Spinal cord (tissue), 10 donors: Measurements from ENCODE around the gene PSG2. TPM values are rescaled to one million over a fixed set of nuclear protein-coding genes. Genes with fewer than 3 reads are reported as not detected.
"Not testable (repeated sequence)": the region's sequence is repeated elsewhere in the genome, so short reads cannot be mapped to it uniquely, and the experiment has no call there.

ENCODE experiments used
- DNase-seq, 6 donors: peaks; one replicate each; pipeline versions ENCODE4 v3.0.0 to v3.0.0-alpha.2; 2013 to 2015; ENCODE audit warnings: low spot score in 6 of 6, low read depth in 4 of 6
- H3K27ac ChIP-seq: one replicate; pipeline ENCODE4 v1.5.1; 2013; ENCODE audit warnings: low read depth, low read length, control low read depth
- H3K27me3 ChIP-seq: one replicate; pipeline ENCODE4 v1.6.1; 2013; ENCODE audit warnings: low read length; ENCODE audit not compliant: control insufficient read depth, insufficient read depth
- H3K36me3 ChIP-seq: one replicate; pipeline ENCODE4 v1.6.1; 2013; ENCODE audit warnings: low read length; ENCODE audit not compliant: control insufficient read depth, insufficient read depth
- H3K4me1 ChIP-seq: one replicate; pipeline ENCODE4 v1.6.1; 2013; ENCODE audit warnings: low read length; ENCODE audit not compliant: control insufficient read depth, insufficient read depth
- H3K4me3 ChIP-seq: one replicate; pipeline ENCODE4 v1.5.1; 2013; ENCODE audit warnings: low read depth, low read length, control low read depth
- H3K9me3 ChIP-seq: one replicate; pipeline ENCODE4 v1.6.1; 2013; ENCODE audit warnings: low read length; ENCODE audit not compliant: control insufficient read depth, insufficient read depth
- WGBS: methylation state at CpG from one replicate; pipeline ENCODE4 v1.1.5; 2013; ENCODE audit warnings: missing lambda C conversion rate; ENCODE audit not compliant: insufficient coverage; 5-methylcytosine and 5-hydroxymethylcytosine counted together
- polyA plus RNA-seq, 2 donors: library from polyadenylated mRNA; unstranded; fragments of 120-200 nt; gene quantifications; one replicate each; pipeline ENCODE4 v1.2.1, GENCODE V29; 2013; ENCODE audit not compliant: insufficient read length in 2 of 2
- total RNA-seq, 2 donors: library from RNA; depleted of rRNA in 1 of 2; stranded (reverse); fragments of 120-200 nt in 1 of 2; fragments of >200 nt in 1 of 2; gene quantifications; one replicate each; pipeline versions ENCODE4 v1.2.3 to v1.2.4, GENCODE V29; 2013 to 2014
- donor health status: healthy.

The PSG2 gene
- total and polyA plus RNA-seq, 4 donors = 0.23 to 0.71 (median 0.44) TPM; not detected in 1

DNA sequence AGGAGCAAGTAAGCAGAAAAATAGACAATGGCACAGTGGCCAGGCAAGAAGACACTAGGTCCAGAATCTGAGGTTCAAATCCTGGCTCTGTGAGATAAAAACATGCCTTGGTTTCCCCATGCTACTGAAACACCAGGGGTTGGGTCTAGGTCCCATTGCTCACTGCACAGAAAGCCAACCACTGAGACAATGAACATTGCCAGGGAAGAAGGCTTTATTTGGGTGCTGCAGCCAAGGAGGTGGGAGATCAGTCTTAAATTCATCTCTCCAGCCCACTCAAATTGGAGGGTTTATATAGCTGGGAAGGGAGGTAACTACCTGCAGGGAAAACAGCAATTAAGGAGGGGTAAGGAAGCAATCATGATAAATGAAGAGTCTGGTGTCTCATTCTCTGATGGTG, 32.6 kb upstream of the PSG2 start:
- not testable (repeated sequence) for H3K27ac ChIP-seq, H3K4me3 ChIP-seq, DNase-seq

DNA sequence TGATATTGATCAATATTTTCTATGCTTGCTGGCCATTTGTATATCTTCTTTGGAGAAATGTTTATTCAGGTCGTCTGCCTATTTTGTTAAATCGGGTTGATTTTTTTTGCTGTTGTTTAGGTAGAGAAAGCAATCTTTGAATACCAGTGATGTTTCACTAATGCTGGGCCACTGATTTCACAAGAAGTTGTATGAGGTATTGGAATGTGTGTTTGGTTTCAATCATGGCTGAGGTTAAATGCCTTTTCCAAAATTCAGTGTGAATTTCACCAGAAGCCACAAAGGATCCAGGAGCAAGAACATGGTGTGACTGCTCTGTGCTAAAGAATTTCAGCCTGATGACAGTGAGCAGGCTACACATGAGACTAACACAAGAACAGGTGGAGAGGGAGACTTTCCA, 32.1 kb upstream of the PSG2 start:
- H3K4me3 ChIP-seq, H3K36me3 ChIP-seq, DNase-seq, H3K9me3 ChIP-seq, H3K4me1 ChIP-seq, H3K27ac ChIP-seq, H3K27me3 ChIP-seq: not testable (repeated sequence)
- WGBS = no CpG with 5 or more reads among the region's 2 CpGs

More for the DNA sequence above, 32.6 kb upstream of the PSG2 start:
- not testable (repeated sequence) for H3K9me3 ChIP-seq, H3K36me3 ChIP-seq, H3K27me3 ChIP-seq, H3K4me1 ChIP-seq

DNA sequence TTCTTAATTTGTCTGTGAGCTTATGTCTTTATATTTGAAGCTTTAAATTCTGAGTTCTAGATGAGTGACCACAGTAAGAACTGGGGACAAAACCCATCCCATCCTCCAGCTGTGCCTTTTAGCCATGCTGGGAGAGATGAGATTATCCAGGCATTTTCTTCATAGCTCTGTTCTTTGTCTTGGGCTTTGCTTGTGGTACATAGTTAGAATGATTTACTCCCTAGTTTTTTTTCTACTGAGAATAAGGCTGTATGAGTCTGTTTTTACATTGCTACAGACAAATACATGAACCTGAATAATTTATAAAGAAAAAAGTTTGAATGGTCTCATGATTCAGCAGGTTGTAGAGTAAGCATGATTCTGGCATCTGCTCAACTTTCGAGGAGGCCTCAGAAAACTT, 24.9 kb upstream of the PSG2 start:
- not testable (repeated sequence) for H3K27ac ChIP-seq, DNase-seq, H3K27me3 ChIP-seq, H3K36me3 ChIP-seq, H3K4me3 ChIP-seq, H3K9me3 ChIP-seq, H3K4me1 ChIP-seq
- WGBS = no CpG with 5 or more reads among the region's 1 CpG

DNA sequence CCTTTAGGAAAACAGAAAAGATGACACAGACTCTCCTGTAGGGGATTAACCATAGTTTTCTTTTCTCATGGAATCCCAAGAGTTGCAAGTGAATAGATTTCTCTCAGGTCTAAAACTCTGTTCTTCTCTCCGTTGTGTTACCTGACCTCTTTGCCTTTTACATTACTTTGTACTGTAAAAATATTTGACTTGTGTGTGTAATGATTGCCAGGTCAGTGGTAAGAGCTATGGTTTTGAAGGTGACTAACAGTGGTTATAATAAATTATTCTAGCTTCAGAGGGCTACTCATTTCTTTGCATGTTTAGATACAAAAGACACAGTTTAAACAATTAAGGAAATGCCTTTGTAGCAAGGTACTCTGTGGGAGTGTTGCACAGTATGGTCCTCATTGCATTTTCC, 23.0 kb upstream of the PSG2 start:
- no peak for DNase-seq
- no peaks in the 10 kb centered on the region for H3K4me1 ChIP-seq
- H3K36me3 ChIP-seq = no peaks in the 10 kb centered on the region
- no CpG with 5 or more reads among the region's 1 CpG for WGBS
- no peaks in the 10 kb centered on the region for H3K27me3 ChIP-seq
- H3K27ac ChIP-seq = no peak overlapping the region
- no peak overlapping the region for H3K4me3 ChIP-seq
- H3K9me3 ChIP-seq = peaks cover 3% of the 10 kb centered on the region

DNA sequence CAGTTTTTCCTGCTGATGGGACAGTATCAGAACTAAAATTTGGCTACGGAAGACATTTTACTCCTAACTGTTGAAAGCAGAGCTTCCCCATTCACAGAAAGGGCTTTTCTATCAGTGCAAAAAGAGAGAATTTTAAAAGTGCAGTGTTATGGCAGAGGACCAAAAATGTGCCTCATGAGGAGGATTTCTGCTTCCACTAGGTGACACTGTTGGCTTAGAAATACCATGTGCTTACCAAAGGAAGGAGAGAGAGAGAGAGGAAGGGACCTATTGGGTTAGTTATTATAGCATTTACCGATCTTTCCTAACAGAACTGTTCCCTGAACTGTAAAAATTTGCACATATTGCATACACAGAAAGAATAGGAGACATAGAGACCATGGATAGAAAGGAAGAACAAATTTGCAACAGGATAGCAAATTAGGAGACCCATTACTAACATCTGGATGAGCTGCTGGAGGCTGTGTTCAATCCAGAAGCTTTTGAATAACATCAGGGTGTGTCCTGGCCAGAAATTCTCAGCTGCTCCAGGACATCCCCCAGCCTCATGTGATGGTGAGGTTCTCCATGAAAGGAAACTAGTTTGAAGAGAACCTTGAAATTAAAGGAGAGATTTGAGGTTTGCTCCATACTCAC, 21.8 kb upstream of the PSG2 start:
- H3K9me3 ChIP-seq, DNase-seq, H3K27me3 ChIP-seq, H3K36me3 ChIP-seq, H3K27ac ChIP-seq, H3K4me1 ChIP-seq, H3K4me3 ChIP-seq: not testable (repeated sequence)
- 80% methylated on average over 1 of the region's 2 CpGs for WGBS

DNA sequence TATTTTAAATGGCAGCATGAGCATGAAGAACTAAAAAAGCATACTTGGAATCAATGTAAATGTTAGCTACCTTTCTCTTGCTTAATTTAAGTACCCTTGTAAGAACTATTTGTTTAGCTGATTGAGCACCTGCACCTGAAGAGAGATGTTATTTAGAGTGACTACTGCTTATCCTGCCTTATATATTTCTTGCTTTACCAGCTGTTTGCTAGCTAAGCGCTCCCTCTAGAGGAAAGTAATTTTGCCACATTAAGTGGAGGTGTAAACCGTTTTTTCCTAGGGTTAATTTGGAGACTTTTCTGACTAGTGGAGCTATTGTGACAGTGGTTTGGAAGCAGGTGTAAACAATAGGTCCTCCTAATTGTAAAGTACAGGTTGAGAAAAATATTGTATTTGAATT, 19.4 kb upstream of the PSG2 start:
- no peak for DNase-seq
- Histone ChIP-seq H3K4me1 (no peaks in the 10 kb centered on the region), H3K27ac (no peak overlapping the region), H3K9me3 (peaks cover 3% of the 10 kb centered on the region), H3K27me3 (no peaks in the 10 kb centered on the region), H3K36me3 (no peaks in the 10 kb centered on the region), H3K4me3 (no peak overlapping the region)
- WGBS = 84% methylated on average over 2 of the region's 2 CpGs

DNA sequence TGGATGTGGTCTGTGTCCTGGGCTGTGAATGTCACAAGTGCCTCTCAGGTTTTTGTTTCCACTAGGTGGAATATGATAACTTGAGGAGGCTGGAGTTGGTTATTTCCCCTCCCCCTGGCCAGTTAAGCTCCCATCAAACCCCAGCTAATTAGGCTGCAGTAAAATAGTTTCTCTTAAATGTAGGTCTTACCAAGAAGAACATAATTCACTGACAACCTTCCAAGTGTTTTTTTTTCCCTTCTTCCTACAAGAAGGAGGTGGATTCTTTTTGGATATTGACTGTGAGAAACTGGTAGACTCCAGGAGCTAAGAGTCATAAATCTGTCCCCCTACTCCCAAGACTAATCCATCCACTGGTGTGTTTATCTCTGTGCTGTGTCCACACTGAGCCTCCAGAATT, 15.9 kb upstream of the PSG2 start:
- not testable (repeated sequence) for H3K27me3 ChIP-seq, H3K9me3 ChIP-seq, H3K36me3 ChIP-seq, DNase-seq, H3K27ac ChIP-seq, H3K4me3 ChIP-seq, H3K4me1 ChIP-seq

DNA sequence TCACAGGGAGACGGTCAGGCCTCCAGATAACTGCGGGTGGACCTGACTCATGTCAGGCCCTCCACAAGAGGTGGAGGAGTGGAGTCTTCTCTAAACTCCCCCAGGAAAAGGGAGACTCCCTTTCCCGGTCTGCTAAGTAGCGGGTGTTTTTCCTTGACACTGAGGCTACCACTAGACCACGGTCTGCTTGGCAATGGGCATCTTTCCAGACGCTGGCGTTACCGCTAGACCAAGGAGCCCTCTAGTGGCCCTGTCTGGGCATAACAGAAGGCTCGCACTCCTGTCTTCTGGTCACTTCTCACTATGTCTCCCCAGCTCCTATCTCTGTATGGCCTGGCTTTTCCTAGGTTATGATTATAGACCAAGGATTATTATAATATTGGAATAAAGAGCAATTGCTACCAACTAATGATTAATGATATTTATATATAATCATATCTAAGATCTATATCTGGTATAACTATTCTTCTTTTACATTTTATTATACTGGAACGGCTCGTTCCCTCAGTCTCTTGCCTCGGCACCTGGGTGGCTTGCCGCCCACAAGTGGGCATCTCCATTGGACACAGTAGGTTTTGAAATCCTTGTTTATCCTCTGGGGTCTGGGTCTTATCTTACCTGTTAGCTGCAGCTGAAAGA, 5.3 kb upstream of the PSG2 start:
- not testable (repeated sequence) for H3K4me1 ChIP-seq, H3K36me3 ChIP-seq, H3K27me3 ChIP-seq, H3K9me3 ChIP-seq, H3K4me3 ChIP-seq, H3K27ac ChIP-seq
- DNase-seq = peak in 2 of 6 donors; percentile 0 to 3
- WGBS = 61% methylated on average over 11 of the region's 13 CpGs

DNA sequence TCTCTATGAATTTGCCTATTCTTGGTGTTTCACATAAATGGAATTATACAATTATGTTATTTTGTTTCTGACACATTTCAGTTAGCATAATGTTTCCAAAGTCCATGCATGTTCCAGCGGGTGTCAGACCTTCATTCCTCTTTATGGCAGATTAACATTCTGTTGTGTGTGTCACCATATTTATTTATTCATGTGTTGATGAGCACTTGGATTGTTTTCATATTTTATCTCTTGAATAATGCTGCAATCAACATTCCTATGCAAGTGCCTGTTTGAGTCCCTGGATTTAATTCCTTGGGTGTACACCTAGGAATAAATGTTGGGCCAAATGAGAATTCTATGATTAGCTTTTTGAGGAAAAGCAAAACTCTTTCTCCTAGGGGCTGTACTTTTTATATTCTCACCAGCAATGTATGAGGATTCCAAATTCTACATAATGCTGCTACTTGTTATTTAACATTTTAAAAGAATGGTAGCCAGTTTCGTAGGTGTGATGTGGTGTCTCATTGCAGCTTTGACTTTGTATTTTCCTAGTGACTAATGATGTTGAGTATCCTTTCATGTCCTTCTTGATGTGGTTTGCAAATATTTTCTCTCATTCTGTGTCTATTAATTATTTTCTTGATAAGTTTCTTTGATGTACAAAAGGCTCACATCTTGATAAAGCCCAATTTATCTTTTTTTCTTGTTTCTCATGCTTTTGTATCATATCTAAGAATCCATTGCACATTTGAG, 3.5 kb upstream of the PSG2 start:
- not testable (repeated sequence) for H3K27ac ChIP-seq, H3K27me3 ChIP-seq, H3K4me1 ChIP-seq, DNase-seq, H3K36me3 ChIP-seq, H3K4me3 ChIP-seq, H3K9me3 ChIP-seq
- no CpG with 5 or more reads among the region's 2 CpGs for WGBS
